HEK293 (cell line): Measurements from ENCODE around the gene ZNF529.

Experiments
- HOXD13 ChIP-seq: sonication (generic); formaldehyde crosslinking; IDR thresholded peaks from 2 replicates; pipeline ENCODE4 v1.8.0; 2022; ENCODE audit warnings: missing genetic modification reagents, borderline replicate concordance
- KLF16 ChIP-seq: fragments of 450-650 bp; formaldehyde crosslinking; IDR thresholded peaks from 2 replicates; pipeline ENCODE4 v1.5.1; 2017; ENCODE audit warnings: missing biosample characterization, missing genetic modification characterization
- KLF8 ChIP-seq: fragments of 450-650 bp; formaldehyde crosslinking; IDR thresholded peaks from 2 replicates; pipeline ENCODE4 v1.5.1; 2016; ENCODE audit warnings: missing biosample characterization, missing genetic modification characterization
- OSR2 ChIP-seq: fragments of 450-650 bp; formaldehyde crosslinking; IDR thresholded peaks from 2 replicates; pipeline ENCODE4 v1.5.1; 2016; ENCODE audit warnings: missing biosample characterization, missing genetic modification characterization
- SP2 ChIP-seq: fragments of 450-650 bp; formaldehyde crosslinking; IDR thresholded peaks from 2 replicates; pipeline ENCODE4 v1.5.1; 2016; ENCODE audit warnings: missing biosample characterization, missing genetic modification characterization
- SP7 ChIP-seq: fragments of 450-650 bp; formaldehyde crosslinking; IDR thresholded peaks from 2 replicates; pipeline ENCODE4 v1.5.1; 2016; ENCODE audit warnings: missing biosample characterization, missing genetic modification characterization
- ZBTB48 ChIP-seq: fragments of 450-650 bp; formaldehyde crosslinking; IDR thresholded peaks from 2 replicates; pipeline ENCODE4 v1.5.1; 2016; ENCODE audit warnings: missing biosample characterization, missing genetic modification characterization
- ZBTB6 ChIP-seq: fragments of 450-650 bp; formaldehyde crosslinking; IDR thresholded peaks from 2 replicates; pipeline ENCODE4 v1.5.1; 2017; ENCODE audit warnings: missing biosample characterization, missing genetic modification characterization
- ZEB2 ChIP-seq: fragments of 450-650 bp; formaldehyde crosslinking; IDR thresholded peaks from 2 replicates; pipeline ENCODE4 v1.5.1; 2016; ENCODE audit warnings: missing biosample characterization, missing genetic modification characterization
- ZFHX2 ChIP-seq: fragments of 450-650 bp; formaldehyde crosslinking; conservative IDR thresholded peaks from 2 replicates; pipeline ENCODE4 v1.5.1; 2016; ENCODE audit warnings: missing biosample characterization, missing genetic modification characterization
- ZFP69B ChIP-seq: fragments of 450-650 bp; formaldehyde crosslinking; IDR thresholded peaks from 2 replicates; pipeline ENCODE4 v1.5.1; 2016; ENCODE audit warnings: missing biosample characterization, missing genetic modification characterization
- ZNF121 ChIP-seq: fragments of 450-650 bp; formaldehyde crosslinking; IDR thresholded peaks from 2 replicates; pipeline ENCODE4 v1.5.1; 2016; ENCODE audit warnings: missing biosample characterization, missing genetic modification characterization
- ZNF146 ChIP-seq: fragments of 450-650 bp; formaldehyde crosslinking; IDR thresholded peaks from 2 replicates; pipeline ENCODE4 v1.5.1; 2016; ENCODE audit warnings: missing biosample characterization, missing genetic modification characterization
- ZNF175 ChIP-seq: fragments of 450-650 bp; formaldehyde crosslinking; IDR thresholded peaks from 2 replicates; pipeline ENCODE4 v1.5.1; 2016; ENCODE audit warnings: missing biosample characterization, missing genetic modification characterization
- ZNF239 ChIP-seq: fragments of 450-650 bp; formaldehyde crosslinking; IDR thresholded peaks from 2 replicates; pipeline ENCODE4 v1.5.1; 2016; ENCODE audit warnings: missing biosample characterization, missing genetic modification characterization
- ZNF266 ChIP-seq: fragments of 450-650 bp; formaldehyde crosslinking; IDR thresholded peaks from 2 replicates; pipeline ENCODE4 v1.5.1; 2016; ENCODE audit warnings: missing biosample characterization, missing genetic modification characterization, low read depth
- ZNF302 ChIP-seq: fragments of 450-650 bp; formaldehyde crosslinking; IDR thresholded peaks from 2 replicates; pipeline ENCODE4 v1.5.1; 2016; ENCODE audit warnings: missing biosample characterization, missing genetic modification characterization, low read depth
- ZNF335 ChIP-seq: fragments of 450-650 bp; formaldehyde crosslinking; conservative IDR thresholded peaks from 2 replicates; pipeline ENCODE4 v1.5.1; 2016; ENCODE audit warnings: missing biosample characterization, missing genetic modification characterization
- ZNF37A ChIP-seq: fragments of 450-650 bp; IDR thresholded peaks from 2 replicates; pipeline ENCODE4 v1.5.1; 2018; ENCODE audit warnings: missing biosample characterization, missing genetic modification characterization
- ZNF394 ChIP-seq: fragments of 450-650 bp; formaldehyde crosslinking; IDR thresholded peaks from 2 replicates; pipeline ENCODE4 v1.5.1; 2016; ENCODE audit warnings: missing biosample characterization, missing genetic modification characterization, mild to moderate bottlenecking, moderate library complexity, borderline replicate concordance
- ZNF398 ChIP-seq: fragments of 450-650 bp; formaldehyde crosslinking; IDR thresholded peaks from 2 replicates; pipeline ENCODE4 v1.5.1; 2017; ENCODE audit warnings: missing biosample characterization, missing genetic modification characterization
- ZNF529 ChIP-seq: fragments of 450-650 bp; formaldehyde crosslinking; IDR thresholded peaks from 2 replicates; pipeline ENCODE4 v1.5.1; 2017; ENCODE audit warnings: missing genetic modification characterization, missing biosample characterization; ENCODE audit not compliant: insufficient replicate concordance
- ZNF701 ChIP-seq: fragments of 450-650 bp; formaldehyde crosslinking; IDR thresholded peaks from 2 replicates; pipeline ENCODE4 v1.5.1; 2016; ENCODE audit warnings: missing biosample characterization, missing genetic modification characterization
- ZNF747 ChIP-seq: fragments of 450-650 bp; formaldehyde crosslinking; IDR thresholded peaks from 2 replicates; pipeline ENCODE4 v1.5.1; 2016; ENCODE audit warnings: missing biosample characterization, missing genetic modification characterization
- ZNF830 ChIP-seq: fragments of 450-650 bp; IDR thresholded peaks from 2 replicates; pipeline ENCODE4 v1.5.0; 2018; ENCODE audit warnings: missing biosample characterization, missing genetic modification characterization, low read depth, mild to moderate bottlenecking, moderate library complexity
- TF ChIP-seq, protein P1 (sequence below): fragments of 450-650 bp; formaldehyde crosslinking; IDR thresholded peaks from 2 replicates; pipeline ENCODE4 v1.5.0; 2017; ENCODE audit warnings: missing biosample characterization, missing genetic modification characterization, borderline replicate concordance
- TF ChIP-seq, protein P2 (sequence below): fragments of 450-650 bp; formaldehyde crosslinking; IDR thresholded peaks from 2 replicates; pipeline ENCODE4 v1.5.1; 2016; ENCODE audit warnings: missing biosample characterization, missing genetic modification characterization
- TF ChIP-seq, protein P3 (sequence below): fragments of 450-650 bp; formaldehyde crosslinking; IDR thresholded peaks from 2 replicates; pipeline ENCODE4 v1.5.1; 2016; ENCODE audit warnings: missing biosample characterization, missing genetic modification characterization

ZNF529 gene

GRCh38 chr19:36573020-36573894 lies at the start of gene ZNF529 (continued):
- TF ChIP-seq, protein P1, sequence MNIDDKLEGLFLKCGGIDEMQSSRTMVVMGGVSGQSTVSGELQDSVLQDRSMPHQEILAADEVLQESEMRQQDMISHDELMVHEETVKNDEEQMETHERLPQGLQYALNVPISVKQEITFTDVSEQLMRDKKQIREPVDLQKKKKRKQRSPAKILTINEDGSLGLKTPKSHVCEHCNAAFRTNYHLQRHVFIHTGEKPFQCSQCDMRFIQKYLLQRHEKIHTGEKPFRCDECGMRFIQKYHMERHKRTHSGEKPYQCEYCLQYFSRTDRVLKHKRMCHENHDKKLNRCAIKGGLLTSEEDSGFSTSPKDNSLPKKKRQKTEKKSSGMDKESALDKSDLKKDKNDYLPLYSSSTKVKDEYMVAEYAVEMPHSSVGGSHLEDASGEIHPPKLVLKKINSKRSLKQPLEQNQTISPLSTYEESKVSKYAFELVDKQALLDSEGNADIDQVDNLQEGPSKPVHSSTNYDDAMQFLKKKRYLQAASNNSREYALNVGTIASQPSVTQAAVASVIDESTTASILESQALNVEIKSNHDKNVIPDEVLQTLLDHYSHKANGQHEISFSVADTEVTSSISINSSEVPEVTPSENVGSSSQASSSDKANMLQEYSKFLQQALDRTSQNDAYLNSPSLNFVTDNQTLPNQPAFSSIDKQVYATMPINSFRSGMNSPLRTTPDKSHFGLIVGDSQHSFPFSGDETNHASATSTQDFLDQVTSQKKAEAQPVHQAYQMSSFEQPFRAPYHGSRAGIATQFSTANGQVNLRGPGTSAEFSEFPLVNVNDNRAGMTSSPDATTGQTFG, result no peak
- TF ChIP-seq ZNF239, result peak; percentile 95
- no peak for TF ChIP-seq ZNF302 (tag by site-specific recombination)
- TF ChIP-seq ZBTB48 (tag by site-specific recombination), result peak; percentile 98
- TF ChIP-seq ZNF121 (tag by site-specific recombination), result peak; percentile 73; the same call in 1 of the 2 replicates
- TF ChIP-seq ZNF398 (tag by site-specific recombination), result peak; percentile 59
- TF ChIP-seq KLF16, result peak; percentile 99
- TF ChIP-seq, protein P2, sequence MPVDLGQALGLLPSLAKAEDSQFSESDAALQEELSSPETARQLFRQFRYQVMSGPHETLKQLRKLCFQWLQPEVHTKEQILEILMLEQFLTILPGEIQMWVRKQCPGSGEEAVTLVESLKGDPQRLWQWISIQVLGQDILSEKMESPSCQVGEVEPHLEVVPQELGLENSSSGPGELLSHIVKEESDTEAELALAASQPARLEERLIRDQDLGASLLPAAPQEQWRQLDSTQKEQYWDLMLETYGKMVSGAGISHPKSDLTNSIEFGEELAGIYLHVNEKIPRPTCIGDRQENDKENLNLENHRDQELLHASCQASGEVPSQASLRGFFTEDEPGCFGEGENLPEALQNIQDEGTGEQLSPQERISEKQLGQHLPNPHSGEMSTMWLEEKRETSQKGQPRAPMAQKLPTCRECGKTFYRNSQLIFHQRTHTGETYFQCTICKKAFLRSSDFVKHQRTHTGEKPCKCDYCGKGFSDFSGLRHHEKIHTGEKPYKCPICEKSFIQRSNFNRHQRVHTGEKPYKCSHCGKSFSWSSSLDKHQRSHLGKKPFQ (tag by site-specific recombination), result peak; percentile 87; the same call in 1 of the 2 replicates
- TF ChIP-seq ZEB2 (tag by site-specific recombination), result peak; percentile 100
- TF ChIP-seq ZNF146 (tag by site-specific recombination), result peak; percentile 87
- TF ChIP-seq ZNF747 (tag by site-specific recombination), result no peak
- peak; percentile 98 for TF ChIP-seq KLF8 (tag by site-specific recombination)
- no peak for TF ChIP-seq HOXD13
- no peak for TF ChIP-seq ZNF830 (tag by site-specific recombination)
- no peak for TF ChIP-seq ZNF37A
- peak; percentile 97 for TF ChIP-seq SP7 (tag by site-specific recombination)
- TF ChIP-seq ZNF335, result peak; percentile 100
- TF ChIP-seq ZNF175, result no peak
- TF ChIP-seq ZFHX2 (tag by site-specific recombination), result peak; percentile 61; the same call in 1 of the 2 replicates
- TF ChIP-seq ZNF529 (tag by site-specific recombination), result no peak
- TF ChIP-seq ZNF394 (tag by site-specific recombination), result peak; percentile 79; the same call in 1 of the 2 replicates
- TF ChIP-seq ZNF701 (tag by site-specific recombination), result 0 out of 2 replicates have a peak, but pooled peaks have one; percentile 39
- peak; percentile 94 for TF ChIP-seq ZFP69B (tag by site-specific recombination)
- TF ChIP-seq OSR2, result peak; percentile 67; the same call in 1 of the 2 replicates
- TF ChIP-seq, protein P3, sequence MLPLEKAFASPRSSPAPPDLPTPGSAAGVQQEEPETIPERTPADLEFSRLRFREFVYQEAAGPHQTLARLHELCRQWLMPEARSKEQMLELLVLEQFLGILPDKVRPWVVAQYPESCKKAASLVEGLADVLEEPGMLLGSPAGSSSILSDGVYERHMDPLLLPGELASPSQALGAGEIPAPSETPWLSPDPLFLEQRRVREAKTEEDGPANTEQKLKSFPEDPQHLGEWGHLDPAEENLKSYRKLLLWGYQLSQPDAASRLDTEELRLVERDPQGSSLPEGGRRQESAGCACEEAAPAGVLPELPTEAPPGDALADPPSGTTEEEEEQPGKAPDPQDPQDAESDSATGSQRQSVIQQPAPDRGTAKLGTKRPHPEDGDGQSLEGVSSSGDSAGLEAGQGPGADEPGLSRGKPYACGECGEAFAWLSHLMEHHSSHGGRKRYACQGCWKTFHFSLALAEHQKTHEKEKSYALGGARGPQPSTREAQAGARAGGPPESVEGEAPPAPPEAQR, result peak; percentile 96
- TF ChIP-seq SP2 (tag by site-specific recombination), result peak; percentile 80
- peak; percentile 3; the same call in 1 of the 2 replicates for TF ChIP-seq ZBTB6 (tag by site-specific recombination)
- peak; percentile 77 for TF ChIP-seq ZNF266 (tag by site-specific recombination)
